A549 (cell line): Measurements from ENCODE around the gene ST6GALNAC4.

Experiments
- HOXB13 ChIP-seq: fragments of 250-450 bp; sonication (Bioruptor Pico); IDR thresholded peaks from 2 replicates; pipeline ENCODE4 v1.5.0; 2020; ENCODE audit warnings: low read depth, mild to moderate bottlenecking, moderate library complexity
- KDM5A ChIP-seq: fragments of 200-600 bp; sonication (generic); IDR thresholded peaks from 2 replicates; pipeline ENCODE4 v1.6.1; 2016; ENCODE audit warnings: antibody characterized with exemption, mild to moderate bottlenecking
- MAX ChIP-seq: IDR thresholded peaks from 2 replicates; pipeline ENCODE4 v1.6.1; 2012
- MYC ChIP-seq: IDR thresholded peaks from 2 replicates; pipeline ENCODE4 v1.6.1; 2012; ENCODE audit warnings: mild to moderate bottlenecking, inconsistent platforms, low read length, improper control_type of control experiment, borderline replicate concordance
- POLR2A ChIP-seq: IDR thresholded peaks from 2 replicates; pipeline ENCODE4 v1.6.1; 2012; ENCODE audit warnings: mild to moderate bottlenecking, low read length
- RFX5 ChIP-seq: fragments of 450-650 bp; IDR thresholded peaks from 2 replicates; pipeline ENCODE4 v1.7.1; 2014; ENCODE audit warnings: antibody characterized with exemption, mild to moderate bottlenecking, moderate library complexity
- RNF2 ChIP-seq: fragments of 200-600 bp; sonication (generic); IDR thresholded peaks from 2 replicates; pipeline ENCODE4 v1.6.1; 2016; ENCODE audit warnings: low read depth, mild to moderate bottlenecking, antibody characterized with exemption, moderate library complexity, borderline replicate concordance
- TP53 ChIP-seq: fragments of 250-450 bp; sonication (Bioruptor Pico); IDR thresholded peaks from 2 replicates; pipeline ENCODE4 v1.5.0; 2021; ENCODE audit warnings: mild to moderate bottlenecking, moderate library complexity
- TF ChIP-seq, protein P1 (sequence below): fragments of >200 bp; sonication (Bioruptor Twin); formaldehyde crosslinking; IDR thresholded peaks from 3 replicates; pipeline ENCODE4 v1.5.1; 2016

GRCh38 chr9:127934986-127935385 lies 18.1 kb upstream of the ST6GALNAC4 start:
- TF ChIP-seq HOXB13 (CRISPR knock-in tag) (no peak), MAX (no peak), POLR2A (no peak), MYC (no peak), KDM5A (no peak), RNF2 (no peak), TP53 (no peak), RFX5 (no peak)
- TF ChIP-seq, protein P1, sequence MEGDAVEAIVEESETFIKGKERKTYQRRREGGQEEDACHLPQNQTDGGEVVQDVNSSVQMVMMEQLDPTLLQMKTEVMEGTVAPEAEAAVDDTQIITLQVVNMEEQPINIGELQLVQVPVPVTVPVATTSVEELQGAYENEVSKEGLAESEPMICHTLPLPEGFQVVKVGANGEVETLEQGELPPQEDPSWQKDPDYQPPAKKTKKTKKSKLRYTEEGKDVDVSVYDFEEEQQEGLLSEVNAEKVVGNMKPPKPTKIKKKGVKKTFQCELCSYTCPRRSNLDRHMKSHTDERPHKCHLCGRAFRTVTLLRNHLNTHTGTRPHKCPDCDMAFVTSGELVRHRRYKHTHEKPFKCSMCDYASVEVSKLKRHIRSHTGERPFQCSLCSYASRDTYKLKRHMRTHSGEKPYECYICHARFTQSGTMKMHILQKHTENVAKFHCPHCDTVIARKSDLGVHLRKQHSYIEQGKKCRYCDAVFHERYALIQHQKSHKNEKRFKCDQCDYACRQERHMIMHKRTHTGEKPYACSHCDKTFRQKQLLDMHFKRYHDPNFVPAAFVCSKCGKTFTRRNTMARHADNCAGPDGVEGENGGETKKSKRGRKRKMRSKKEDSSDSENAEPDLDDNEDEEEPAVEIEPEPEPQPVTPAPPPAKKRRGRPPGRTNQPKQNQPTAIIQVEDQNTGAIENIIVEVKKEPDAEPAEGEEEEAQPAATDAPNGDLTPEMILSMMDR = no peak
